D721Med (cell line): ENCODE results near the gene C5orf63.

Experiments
- DNase-seq: peaks from one replicate; pipeline ENCODE4 v3.0.0; 2011; ENCODE audit warnings: low spot score; ENCODE audit not compliant: insufficient read length
- FAIRE-seq: peaks from 2 replicates; lab custom pipeline; 2011; peaks lifted over from hg19 to GRCh38; lab: Jason Lieb, UNC
- TF ChIP-seq, protein P1 (sequence below): IDR thresholded peaks from 2 replicates; pipeline ENCODE4 v1.5.1; 2012; ENCODE audit warnings: mild to moderate bottlenecking, control low read depth; ENCODE audit not compliant: insufficient read depth; ENCODE audit errors: missing control alignments

C5orf63 gene

DNA sequence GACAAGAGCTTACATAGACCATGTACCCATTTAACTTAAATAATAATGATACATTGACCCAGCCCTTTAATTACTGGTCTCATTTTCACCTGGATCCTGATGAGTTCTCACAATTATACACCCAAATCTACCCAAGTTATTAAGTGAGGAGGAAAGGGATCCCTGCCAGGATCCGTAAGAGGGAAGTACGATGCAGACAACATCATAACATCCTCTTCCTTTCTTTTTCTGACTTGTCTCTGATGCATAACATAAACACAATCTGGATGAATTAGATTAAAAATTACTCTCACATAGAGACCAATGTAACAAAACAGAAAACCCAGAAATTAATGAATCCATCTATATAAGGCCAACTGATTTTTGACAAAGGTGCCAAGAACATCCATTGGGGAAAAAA, 59.9 kb downstream of the C5orf63 start:
- TF ChIP-seq, protein P1, sequence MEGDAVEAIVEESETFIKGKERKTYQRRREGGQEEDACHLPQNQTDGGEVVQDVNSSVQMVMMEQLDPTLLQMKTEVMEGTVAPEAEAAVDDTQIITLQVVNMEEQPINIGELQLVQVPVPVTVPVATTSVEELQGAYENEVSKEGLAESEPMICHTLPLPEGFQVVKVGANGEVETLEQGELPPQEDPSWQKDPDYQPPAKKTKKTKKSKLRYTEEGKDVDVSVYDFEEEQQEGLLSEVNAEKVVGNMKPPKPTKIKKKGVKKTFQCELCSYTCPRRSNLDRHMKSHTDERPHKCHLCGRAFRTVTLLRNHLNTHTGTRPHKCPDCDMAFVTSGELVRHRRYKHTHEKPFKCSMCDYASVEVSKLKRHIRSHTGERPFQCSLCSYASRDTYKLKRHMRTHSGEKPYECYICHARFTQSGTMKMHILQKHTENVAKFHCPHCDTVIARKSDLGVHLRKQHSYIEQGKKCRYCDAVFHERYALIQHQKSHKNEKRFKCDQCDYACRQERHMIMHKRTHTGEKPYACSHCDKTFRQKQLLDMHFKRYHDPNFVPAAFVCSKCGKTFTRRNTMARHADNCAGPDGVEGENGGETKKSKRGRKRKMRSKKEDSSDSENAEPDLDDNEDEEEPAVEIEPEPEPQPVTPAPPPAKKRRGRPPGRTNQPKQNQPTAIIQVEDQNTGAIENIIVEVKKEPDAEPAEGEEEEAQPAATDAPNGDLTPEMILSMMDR, result no peak
- no peak for DNase-seq
- FAIRE-seq, result no peak

DNA sequence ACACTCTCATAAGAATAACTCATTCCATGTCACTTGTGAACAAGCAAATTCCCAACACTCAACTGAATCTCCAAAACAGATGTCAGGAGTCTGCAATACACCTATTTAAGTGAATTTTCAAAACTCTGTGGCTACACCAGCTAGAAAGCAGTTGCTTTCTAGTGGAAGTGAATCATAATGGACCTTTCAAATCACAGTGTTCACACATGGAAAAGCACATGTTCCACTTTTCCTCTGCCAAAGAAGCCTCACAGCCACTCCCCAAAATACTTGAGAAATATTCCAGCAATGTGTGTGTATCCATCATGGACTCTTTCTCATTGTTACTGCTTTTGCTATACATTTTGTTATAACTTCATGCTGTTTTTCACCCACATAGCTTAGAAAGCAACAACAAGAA, 60.4 kb downstream of the C5orf63 start:
- no peak for FAIRE-seq
- TF ChIP-seq, protein P1, result no peak
- DNase-seq, result no peak

DNA sequence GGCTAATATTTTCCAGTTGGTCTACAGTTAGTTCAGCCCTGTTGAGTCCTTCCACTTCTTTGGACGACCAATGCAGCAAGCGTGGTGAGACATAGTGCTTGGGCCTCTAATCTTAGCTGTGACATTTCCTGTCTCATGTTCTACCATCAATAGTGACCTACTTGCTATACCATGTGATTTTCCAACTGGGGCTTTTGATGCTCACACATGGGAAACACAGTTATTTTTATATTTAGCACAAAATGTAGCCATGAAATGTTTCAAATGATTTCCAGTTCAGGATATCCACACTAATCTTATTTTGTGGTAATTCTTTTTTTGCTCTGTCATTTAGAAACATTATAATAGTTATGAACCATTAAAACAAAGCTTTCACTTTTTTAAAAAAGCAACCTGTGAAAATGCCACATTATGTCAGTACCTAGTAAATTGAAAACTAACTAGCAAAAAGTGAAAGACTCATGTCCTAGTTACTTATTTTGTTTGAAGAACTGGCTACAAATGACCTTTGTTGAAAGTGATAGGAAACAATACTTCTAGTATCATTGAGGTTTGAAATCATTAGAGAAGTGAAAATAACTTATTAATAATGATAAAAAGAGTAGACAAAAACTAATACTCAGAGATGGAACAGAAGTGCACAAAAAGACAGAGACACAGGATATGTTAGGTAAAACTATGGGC, 61.2 kb downstream of the C5orf63 start:
- DNase-seq, result no peak
- no peak for FAIRE-seq
- TF ChIP-seq, protein P1, result no peak

DNA sequence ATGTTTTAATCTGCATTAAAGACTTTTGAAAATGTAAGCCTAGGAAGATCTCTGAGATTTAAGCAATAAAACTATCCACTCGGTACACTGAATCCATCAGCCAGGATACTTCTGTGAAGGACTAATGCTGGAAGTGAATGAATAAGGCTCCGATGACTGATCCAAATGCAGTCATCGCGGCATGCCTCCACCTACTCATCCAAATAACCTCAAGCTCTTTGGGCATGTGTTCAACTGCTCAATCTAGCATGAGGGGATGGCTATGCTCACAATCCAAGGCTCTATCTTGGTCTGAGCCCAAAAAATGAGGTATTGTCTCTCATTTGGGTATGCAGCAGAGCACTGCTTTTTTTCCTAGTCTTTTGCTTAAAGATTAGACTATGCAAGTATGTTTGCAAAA, 62.1 kb downstream of the C5orf63 start:
- DNase-seq, result no peak
- no peak for FAIRE-seq
- TF ChIP-seq, protein P1, result no peak

DNA sequence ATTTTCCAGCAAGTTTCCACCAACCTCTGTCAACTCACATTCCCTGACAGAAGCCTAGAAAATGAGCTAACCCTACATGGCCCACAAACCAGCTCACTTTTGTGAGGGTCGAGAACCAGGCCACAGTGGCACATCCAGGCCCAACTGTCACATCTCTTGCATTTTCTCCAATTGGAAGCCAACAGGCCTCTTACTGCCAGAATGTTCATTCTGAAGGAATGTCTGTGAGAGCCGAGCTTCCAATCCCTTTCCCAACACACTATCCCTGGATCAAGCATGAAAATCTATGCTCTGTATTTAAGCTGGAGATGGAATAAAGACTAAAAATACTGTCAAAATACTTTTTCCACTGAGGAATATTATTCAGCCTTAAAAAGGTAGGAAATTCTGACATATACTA, 62.9 kb downstream of the C5orf63 start:
- TF ChIP-seq, protein P1, result no peak
- no peak for DNase-seq
- FAIRE-seq, result no peak

DNA sequence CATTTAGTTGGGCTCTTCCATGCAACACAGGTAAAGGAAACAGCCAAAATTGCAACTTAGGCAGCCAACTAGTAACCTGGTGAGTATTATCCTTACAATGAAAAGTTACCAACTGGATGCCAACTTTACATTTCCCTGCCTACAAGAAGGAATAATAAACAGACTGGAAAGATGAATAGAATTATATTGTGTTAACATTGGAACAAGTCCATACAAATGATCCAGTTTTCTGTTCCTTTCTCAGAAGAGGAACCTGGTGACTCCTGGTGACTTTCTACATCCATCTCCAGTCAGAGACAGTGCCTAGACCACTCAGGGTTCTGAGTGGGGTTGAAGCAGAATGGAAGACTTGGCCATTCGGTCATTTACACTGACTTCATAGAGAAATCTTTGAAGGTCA, 63.5 kb downstream of the C5orf63 start:
- DNase-seq (no peak), FAIRE-seq (no peak)
- TF ChIP-seq, protein P1, result no peak

DNA sequence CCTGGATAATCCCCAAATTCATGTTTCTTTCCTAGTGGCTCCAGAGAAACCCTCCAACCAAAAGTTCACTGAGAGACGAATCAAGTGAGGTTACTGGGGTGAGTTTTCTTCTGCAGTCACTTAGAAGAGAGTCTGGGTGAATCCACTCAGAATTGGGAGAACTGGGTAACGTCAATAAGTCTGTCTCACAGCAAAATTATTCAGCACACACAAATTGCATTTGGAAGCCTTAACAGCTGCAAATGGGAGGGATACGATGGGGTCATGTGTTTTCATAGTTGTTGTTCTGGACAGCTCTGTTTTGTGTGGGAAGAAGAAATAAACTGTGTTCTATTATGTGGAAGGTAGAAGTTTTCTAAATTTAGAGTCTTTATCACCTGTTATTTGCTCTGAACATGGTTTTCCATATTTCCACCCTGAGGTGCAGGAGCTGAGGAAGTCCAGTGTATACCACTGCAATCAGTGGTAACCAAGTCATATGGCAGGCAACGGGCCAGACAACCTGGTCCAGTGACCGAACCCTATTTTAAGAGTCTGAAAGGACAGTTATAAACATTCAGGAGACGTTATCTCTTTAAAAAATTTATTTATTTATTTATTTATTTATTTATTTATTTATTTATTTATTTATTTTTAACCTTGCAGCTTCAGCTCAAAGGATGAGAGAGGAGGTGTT, 64.9 kb downstream of the C5orf63 start:
- TF ChIP-seq, protein P1, result no peak
- FAIRE-seq (no peak), DNase-seq (no peak)
